Stimulated activated CD4-positive, alpha-beta T cell treated with anti-CD3 and anti-CD28 coated beads, TNF-alpha, amount 100 ng/mL, for 48 hours (primary cell): ENCODE data around the gene C17orf113.

Experiments used
- DNase-seq, 3 donors: peaks; one replicate each; pipeline ENCODE4 v3.0.0-alpha.2; 2020; ENCODE audit warnings: low read depth in 3 of 3

C17orf113 gene

DNA sequence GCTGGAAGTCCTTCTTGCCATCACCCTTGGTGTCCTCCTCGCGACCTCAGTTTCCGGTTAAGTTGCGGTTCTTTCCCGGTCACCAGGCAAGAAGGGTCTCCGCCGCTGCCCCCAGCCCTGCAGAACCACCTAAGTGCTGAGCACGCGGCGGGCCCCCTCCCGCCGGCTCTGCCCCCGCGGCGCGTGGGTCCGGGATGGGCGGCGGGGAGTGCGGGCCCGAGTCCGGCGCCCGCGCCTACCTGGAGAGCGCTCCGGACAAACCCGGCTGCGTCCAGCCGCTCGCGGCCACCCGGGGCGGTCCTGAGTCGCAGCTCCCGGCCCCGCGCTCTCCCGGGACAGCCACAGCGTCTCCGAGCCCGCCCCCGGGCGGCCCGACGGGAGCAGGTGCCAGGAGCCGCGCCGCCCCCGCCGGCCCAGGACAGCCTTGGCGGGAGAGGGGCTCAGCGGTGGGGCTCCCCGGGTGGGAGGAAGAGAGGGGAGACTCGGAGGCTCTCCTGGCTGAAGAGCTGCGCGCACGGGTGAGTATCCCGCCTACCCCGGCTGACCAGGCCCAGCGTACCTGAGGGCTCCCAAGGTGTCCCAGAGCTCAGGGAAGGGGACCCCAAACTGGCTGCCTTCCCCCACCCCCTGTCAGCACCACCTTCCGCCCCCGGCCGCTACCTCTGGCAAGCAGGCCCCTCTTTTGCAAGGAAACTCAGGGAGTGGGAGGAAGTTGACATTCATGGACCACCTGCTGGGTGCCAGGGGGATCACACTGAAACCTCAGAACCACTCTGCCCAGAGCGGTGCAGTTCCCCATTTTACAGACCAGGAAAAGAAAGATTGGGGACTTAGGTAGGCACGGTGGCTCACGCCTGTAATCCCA lies 22.2 kb upstream of the C17orf113 start:
- no peak for DNase-seq

GRCh38 chr17:42071810-42072209 lies 21.4 kb upstream of the C17orf113 start:
- no peak for DNase-seq

DNA sequence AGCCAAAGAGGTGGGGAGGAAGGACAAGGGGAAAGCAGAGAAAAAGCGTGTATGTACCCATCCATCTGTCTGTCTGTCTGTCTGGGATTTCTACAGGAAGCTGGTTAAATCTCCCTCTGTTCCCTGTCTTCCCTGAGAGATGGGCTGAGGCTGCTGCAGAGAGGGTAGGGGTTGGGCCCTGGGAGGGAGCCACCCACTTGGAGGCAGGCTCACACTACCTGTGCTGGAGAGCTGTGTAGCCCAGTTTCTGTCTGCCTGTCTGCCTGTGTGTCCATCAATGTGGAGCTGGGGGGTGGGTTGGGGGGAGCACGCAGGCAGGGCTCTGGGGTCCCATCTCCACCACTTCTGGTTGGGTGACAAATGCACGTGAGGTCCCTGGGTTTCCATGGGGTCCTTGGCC lies 18.6 kb upstream of the C17orf113 start:
- no peak for DNase-seq

DNA sequence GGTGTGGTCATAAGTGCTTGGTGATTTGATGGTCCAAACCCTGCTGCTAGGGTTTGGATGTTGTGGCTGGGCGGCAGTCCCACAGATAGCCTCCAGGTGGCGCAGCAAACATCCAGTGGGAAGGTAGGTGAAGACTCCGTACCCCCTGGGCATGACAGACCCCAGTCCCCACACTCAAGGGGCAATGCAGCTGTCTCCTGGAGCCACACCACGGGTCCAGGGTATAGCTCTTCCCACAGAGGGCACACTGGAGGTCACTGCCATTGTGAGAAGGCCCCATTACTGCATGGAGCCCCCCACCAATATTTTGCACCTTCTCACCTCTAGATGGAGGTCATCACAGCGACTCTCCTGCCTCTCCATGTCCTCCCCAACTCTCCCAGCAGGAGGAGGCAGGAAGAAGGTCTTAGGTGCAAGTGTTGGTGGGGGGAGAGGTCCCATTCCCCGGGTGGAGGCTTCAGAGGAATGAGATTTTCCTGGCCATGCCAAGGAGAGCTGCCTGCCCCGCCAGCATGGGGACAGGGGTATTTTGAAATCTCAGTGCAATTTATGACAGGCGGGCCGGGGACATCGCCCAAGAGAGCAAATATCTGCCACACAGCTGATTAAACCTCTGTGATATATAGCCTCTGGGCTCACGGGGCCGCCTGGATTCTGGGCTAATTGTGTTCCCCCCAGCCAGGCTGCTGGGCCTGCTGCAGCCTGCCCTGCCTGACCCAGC lies 17.1 kb upstream of the C17orf113 start:
- peak; percentile 36 to 67 (median 52) for DNase-seq

- DNase-seq = no peak
Observed at GRCh38 chr17:42065201-42065600, 14.8 kb upstream of the C17orf113 start.

DNA sequence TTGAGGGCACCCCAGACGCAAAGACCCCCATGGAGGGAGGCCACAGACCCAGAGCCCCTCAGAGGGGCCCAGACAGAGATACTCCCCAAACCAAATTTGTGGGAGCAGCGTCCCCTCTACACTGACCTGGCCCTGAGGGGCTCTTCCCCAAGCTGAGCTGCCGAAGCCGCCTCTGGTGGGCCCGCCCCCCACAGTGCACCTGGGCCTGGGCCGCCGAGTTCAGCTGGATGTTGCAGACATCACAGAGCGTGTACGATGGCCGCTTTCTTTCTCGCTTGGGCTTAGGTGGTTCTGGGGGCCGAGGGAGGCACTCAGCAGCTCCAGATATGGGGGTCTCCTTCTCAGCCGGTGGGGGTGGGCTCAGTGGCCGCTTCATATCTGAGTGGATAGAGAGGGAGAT lies 12.3 kb upstream of the C17orf113 start:
- no peak for DNase-seq

DNA sequence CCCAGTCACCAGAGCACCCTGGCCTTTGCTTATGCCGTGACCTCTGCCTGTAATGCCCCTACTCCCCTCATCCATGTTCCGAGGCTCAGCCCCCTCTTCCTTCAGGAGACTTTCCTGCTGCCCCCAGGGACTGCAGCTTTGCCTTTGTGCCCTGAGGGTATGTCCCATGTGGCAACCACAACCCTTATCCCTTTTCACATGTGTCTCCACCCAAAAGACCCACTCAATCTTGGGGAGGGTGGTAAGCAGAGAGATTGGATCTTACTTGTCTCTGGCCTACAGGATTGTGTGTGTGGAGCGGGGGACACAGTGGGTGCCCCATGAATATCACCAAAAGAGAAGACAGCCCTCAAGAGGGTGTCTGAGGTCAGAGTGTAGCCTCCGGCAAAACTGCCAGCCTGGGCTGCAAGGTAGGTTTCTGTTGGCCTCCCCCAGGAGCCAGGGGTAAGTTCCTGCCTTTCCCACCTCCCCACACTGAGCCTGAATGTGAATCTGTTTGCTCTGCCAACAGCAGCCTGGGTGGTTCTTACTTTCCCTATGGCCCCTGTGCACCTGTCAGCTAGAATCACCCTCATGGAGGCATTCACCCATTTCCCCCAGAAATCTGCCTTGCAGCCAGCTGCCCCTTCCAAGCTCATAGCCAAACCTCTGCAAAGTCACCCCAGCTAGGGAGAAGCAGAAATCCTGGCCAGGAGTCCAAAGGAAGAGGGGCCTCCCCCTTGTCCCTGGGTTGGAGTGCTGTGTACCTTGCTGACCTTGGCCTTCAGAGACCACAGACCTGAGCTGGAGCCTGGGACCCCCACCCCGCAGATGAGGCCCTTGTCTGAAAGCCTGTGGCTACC lies 11.5 kb upstream of the C17orf113 start:
- DNase-seq = no peak

- no peak for DNase-seq
Observed at GRCh38 chr17:42060231-42060630, 9.8 kb upstream of the C17orf113 start.

GRCh38 chr17:42059815-42060214 lies 9.4 kb upstream of the C17orf113 start:
- no peak for DNase-seq

DNA sequence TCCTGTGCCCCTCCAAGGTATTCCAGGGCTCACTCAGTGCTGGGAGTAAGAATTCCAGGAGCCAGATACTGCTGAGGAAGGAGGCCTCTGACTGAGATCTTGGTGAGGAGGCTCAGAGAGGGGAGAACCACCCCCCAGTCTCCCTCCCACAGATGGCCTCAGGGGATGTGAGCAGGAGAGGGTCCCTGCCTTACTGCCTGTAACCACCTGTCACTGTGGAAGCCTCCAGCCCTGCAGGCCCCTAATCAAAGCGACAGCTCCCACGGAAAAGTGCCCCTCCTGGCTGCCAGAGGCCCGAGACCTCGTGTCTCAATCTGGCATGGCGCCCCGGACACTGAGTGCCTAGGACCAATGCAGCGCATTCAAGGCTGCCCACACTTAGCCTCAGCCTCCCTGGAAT lies 7.7 kb upstream of the C17orf113 start:
- no peak for DNase-seq

DNA sequence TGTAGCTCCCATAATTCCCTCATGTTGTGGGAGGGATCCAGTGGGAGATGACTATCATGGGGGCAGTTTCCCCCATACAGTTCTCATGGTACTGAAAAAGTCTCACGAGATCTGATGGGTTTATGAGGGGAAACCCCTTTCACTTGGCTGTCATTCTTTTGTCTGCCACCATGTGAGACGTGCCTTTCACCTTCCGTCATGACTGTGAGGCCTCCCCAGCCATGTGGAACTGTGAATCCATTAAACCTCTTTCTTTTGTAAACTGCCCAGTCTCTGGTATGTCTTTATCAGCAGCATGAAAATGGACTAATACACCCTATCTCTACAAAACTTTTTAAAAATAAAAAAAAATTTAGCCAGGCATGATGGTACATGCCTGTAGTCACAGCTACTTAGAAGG lies 6.2 kb upstream of the C17orf113 start:
- no peak for DNase-seq

- no peak for DNase-seq
Observed at GRCh38 chr17:42055496-42055895, 5.1 kb upstream of the C17orf113 start.

DNA sequence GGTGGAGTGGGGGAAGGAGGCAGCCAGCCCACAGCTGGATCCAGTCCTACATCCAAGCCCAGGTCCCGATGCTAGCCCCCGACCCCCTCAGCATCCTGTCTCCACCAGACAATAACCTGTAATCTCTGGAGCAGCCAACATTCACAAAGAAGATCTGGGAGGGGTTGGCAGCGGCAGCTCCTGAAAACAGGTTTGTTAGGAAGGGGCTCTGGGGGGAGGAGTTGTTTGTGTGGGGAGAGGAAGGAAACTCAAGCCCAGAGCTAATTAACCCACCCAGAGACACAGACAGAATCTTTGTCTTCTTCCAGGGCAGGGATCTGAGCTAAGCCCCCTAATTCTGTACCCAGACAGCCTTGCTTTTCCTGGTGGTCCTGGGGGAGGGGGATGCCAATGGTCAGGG lies 4.6 kb upstream of the C17orf113 start:
- DNase-seq = no peak

- no peak for DNase-seq
Observed at GRCh38 chr17:42053731-42054500, 3.5 kb upstream of the C17orf113 start.

DNA sequence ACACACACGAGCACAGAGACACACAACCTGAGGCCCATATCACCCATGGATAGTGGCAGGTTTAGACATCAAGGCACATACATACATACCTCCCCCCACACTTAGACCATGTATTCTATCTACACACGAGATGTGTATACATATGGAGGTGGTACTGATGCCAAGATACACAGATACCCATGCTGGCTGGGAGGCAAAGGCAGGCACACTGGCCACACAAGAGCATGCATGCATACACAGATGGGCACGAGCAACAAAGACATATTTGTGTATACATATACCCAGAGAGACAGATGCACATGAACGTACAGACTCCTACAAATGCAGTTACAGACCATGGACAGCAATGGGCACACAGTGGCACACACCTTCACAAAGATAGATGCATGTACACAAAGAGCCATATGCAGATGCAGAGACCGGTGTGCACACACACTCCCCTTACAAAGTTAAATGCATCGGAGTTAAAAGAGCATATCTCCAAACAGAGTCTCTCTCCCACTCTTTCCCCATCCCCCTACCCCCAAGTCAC lies 2.0 kb upstream of the C17orf113 start:
- DNase-seq = no peak

DNA sequence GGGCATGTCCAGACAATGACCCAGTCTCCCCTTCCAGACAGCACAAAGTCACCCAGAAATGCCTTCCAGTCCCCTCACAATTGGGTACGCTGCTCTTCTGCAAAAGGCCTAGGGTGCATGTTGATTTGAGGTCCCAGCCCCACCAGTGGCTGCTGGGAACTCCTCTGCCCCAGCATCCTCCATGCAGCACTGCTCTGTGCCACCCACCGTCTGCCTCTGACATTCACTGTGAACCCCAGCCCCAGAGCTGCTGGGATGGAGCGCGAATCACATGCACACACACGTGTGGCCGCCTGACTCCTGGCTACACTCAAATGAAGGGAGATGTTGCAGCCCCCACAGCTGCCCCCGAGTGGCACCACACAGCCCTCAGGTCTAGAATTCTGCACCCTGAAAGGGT lies 1.2 kb upstream of the C17orf113 start:
- DNase-seq = no peak

DNA sequence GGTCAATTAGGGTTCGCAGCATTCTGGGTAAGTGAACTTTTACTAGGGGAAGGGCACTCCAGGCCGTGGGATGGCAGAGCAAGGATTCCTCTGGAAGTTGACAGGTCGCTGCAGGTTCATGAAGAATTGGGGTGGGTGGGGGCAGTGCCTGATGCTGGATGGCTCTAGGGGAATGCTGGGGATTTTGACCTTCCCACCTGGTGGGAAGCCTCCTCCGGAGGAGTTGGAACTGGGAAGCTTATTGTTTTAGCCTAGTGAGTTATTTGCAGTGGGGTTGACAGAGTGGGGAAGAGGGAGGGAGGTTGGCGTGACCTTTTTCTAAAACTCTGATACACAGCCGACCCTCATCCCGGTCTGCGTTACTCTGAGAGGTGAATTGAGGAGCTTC lies 606 bp upstream of the C17orf113 start:
- DNase-seq = no peak

- DNase-seq = no peak
Observed at GRCh38 chr17:42049834-42050392, 488 bp downstream of the C17orf113 start.

DNA sequence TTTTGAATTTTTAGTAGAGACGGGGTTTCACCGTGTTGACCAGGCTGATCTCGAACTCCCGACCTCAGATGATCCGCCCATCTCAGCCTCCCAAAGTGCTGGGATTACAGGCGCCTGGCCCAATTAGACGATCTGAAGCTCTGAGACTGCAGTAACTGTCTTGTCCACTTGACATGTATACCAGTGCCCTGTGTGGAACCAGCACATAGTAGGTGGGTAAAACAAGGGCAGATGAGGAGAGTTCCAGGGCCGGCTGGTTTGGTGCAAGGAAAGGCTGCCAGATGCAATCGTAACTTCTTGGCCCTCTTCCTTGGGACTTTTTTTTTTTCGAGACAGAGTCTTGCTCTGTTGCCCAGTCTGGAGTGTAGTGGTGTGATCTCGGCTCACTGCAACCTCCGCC lies 3.1 kb downstream of the C17orf113 start:
- no peak for DNase-seq

GRCh38 chr17:42045719-42046118 lies 4.7 kb downstream of the C17orf113 start:
- no peak for DNase-seq
